ENCODE data around the gene NTSR1.

NTSR1 gene

DNA sequence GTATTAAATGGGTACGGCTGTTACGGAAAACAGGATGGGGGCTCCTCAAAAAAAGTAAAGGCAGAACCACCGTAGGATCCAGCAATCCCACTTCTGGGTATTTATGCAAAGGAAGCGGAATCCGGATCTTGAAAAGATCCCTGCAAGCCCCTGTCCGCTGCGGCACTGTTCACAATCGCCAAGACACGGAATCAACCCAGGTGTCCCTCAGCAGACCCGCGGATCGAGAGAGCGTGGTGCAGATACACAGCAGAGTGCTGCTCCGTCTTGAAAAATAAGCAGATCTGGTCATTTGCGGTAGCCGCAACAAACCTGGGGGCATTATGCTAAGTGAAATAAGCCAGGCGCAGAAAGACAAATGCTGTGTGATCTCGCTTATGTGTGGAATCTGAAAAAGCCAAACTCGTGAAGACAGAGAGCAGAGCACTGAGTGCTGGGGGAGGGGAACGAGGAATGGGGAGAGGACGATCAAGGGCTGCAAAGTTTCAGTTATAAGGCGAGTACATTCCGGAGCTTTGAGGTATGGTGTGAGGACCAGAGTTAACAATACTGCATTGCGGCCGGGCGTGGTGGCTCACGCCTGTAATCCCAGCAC is 41.3 kb downstream of the NTSR1 start:
- FAIRE-seq: no peak
- no peak for DNase-seq (ENCODE audit: insufficient read length, low spot score)
- no peak for TF ChIP-seq CTCF (IDR thresholded peaks at IDR 0.05; ENCODE audit: insufficient read depth, missing control alignments)

- DNase-seq (ENCODE audit: insufficient read length, low spot score): no peak
- no peak for TF ChIP-seq CTCF (IDR thresholded peaks at IDR 0.05; ENCODE audit: insufficient read depth, missing control alignments)
Measured at GRCh38 chr20:62751551-62752150, 43.0 kb downstream of the NTSR1 start.

GRCh38 chr20:62752181-62752670 is 43.6 kb downstream of the NTSR1 start:
- no peak for TF ChIP-seq CTCF (IDR thresholded peaks at IDR 0.05; ENCODE audit: insufficient read depth, missing control alignments)
- DNase-seq (ENCODE audit: insufficient read length, low spot score) (no peak), FAIRE-seq (no peak)

More at GRCh38 chr20:62751551-62752150, 43.0 kb downstream of the NTSR1 start:
- no peak for FAIRE-seq

DNA sequence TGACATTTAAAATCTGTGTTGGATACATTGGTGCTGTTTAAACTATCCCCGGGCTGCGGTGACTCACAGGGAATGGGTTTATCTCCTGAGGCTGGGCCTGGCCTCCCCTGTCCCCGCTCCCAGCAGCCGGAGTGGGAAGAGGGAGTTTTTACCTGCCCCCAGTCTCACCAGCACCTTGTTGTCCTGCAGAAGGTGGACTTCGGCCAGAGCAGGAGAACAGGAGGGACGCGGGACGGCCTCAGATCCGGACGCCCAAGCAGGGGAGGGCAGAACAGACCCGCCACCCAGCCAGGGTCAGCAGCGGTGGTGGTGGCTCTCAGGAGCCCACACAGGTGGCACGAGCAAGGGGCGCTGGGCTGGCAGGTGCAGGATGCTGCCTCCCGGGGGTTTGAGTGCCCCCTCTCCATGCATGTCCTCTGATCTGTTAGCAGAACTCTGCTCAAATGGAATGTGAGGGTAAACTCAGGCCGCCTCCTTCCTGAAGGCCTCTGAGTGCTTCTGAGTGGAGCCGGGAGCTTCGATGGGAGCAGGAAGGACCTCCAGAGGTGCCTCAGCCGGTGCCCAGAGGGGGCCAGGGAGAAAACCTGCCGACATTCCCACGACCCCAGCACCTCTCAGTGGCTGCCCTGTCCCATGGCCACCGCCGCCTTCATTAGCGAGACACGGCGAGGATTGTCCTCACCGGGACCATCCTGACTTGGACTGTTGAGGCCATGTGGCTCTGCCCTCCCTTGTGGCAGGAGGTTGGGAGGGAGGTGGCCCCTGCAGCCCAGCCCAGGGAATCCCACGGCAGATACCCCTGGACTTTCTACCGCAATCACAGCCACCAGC is 44.2 kb downstream of the NTSR1 start:
- no peak for DNase-seq (ENCODE audit: insufficient read length, low spot score)
- no peak for FAIRE-seq
- no peak for TF ChIP-seq CTCF (IDR thresholded peaks at IDR 0.05; ENCODE audit: insufficient read depth, missing control alignments)

DNA sequence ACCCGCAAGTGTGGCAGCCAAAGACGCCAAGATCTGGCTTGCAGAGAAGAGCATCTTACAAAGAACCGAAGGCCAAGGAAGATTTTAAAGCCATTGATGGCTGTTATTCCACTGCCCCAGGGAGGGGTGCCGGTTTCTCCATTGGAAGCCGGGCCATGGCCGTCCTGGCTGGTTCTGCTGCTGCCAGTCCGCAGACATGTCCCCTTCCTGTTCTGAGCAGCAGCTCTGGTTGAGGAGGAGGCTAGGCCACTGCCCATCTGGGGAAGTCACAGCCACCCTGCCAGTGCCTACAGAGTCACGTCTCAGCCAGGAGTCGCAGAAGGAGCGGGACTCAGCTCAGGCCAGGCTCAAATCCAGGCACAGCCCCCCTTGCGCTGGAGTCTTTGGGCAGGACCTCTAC is 45.0 kb downstream of the NTSR1 start:
- DNase-seq (ENCODE audit: insufficient read length, low spot score) (no peak), FAIRE-seq (no peak)
- no peak for TF ChIP-seq CTCF (IDR thresholded peaks at IDR 0.05; ENCODE audit: insufficient read depth, missing control alignments)

GRCh38 chr20:62754122-62754990 is 45.7 kb downstream of the NTSR1 start:
- FAIRE-seq (no peak), DNase-seq (ENCODE audit: insufficient read length, low spot score) (no peak)
- TF ChIP-seq CTCF (IDR thresholded peaks at IDR 0.05; ENCODE audit: insufficient read depth, missing control alignments): no peak

Measured in D721Med (cell line).